Activated CD8-positive, alpha-beta memory T cell treated with anti-CD3 and anti-CD28 coated beads, Interleukin-2, amount 50 U/mL, for 1 hour (primary cell): Measurements from ENCODE around the gene BACH2.
"Not testable (repeated sequence)": the region's sequence is repeated elsewhere in the genome, so short reads cannot be mapped to it uniquely, and the experiment has no call there.

Experiments used
- DNase-seq: peaks from one replicate; pipeline ENCODE4 v3.0.0-alpha.2; 2020; ENCODE audit errors: extremely low read depth

The BACH2 gene

DNA sequence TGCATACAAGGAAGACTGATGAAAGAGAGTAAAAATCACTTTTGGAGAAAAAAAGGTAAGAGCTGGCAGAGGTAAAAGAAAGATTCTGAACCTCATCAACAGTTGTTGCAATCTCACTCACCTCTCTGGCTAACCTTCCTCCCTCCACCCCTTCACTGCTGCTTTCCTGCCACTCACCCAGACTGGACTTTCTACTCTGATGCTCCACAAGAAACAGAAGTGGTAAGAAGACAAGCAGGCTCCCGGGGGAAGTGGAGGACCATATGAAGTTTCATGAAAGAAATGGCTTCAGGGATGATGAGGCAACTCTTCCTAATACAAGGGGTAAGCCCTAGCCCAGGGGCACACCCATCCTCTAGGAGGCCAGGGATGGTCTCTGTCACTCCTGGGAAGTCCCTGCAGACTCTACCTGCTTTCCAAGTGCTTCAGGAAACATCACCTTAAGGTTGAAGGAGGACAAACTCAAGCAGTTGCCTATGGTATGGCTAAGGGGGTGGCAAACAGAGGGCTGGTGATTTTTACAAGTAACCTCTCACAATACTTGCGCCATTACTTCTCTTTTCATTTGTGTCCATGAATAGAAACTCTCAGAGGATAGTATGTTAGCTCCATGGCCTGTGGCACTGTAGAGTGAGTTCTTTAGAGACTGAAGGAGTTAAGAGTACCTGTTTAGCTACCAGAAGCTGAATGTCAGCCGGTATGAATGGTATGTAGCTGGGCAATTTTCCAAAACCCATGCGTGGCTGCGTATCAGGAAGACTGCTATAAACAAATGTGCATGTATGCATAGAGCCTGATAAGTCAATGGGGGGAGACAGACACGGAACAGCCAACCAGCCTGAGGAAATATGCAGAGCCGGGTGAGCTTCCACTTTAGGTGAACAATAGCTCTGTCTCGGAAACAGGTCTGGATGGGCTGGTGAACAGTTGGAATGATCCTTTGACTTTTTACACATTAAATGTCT lies 112.0 kb downstream of the BACH2 start:
- no peak for DNase-seq

DNA sequence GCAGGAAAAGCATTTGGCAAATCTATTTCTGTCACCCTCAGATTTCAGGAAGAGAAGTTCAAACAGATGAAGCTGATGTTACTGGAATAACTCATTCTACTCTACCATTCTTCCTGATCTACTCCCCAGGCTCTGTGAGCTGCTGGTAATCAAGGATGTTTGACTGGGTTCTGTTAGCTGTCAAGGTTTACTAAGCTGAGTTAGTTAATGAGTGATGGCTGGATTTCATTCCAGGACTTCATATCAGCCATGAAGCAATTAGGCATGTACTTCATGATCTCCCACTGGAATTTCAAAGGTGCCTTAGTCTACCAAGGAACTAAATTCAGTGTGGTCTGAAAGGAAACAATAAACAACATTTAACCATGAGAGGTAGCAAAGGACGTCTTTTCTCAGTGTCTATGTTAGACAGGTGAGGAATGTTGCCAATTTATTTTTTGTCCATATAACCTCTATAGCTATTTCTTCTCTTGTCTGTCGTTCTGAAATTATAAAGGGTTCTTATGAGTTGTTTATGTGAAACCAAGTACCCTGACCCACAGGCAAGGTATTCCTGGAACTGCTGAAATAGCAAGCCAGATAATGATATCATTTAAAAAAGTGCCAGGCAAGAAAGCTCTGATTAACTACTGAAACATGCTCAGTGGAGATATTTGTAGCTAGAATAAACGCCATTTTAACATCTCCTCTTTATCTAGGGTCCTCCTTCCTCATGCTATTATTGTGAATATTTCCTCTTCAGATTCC lies 112.9 kb downstream of the BACH2 start:
- DNase-seq: no peak

- DNase-seq: no peak
These were observed 116.1 kb downstream of the BACH2 start for GRCh38 chr6:90180526-90180925.

DNA sequence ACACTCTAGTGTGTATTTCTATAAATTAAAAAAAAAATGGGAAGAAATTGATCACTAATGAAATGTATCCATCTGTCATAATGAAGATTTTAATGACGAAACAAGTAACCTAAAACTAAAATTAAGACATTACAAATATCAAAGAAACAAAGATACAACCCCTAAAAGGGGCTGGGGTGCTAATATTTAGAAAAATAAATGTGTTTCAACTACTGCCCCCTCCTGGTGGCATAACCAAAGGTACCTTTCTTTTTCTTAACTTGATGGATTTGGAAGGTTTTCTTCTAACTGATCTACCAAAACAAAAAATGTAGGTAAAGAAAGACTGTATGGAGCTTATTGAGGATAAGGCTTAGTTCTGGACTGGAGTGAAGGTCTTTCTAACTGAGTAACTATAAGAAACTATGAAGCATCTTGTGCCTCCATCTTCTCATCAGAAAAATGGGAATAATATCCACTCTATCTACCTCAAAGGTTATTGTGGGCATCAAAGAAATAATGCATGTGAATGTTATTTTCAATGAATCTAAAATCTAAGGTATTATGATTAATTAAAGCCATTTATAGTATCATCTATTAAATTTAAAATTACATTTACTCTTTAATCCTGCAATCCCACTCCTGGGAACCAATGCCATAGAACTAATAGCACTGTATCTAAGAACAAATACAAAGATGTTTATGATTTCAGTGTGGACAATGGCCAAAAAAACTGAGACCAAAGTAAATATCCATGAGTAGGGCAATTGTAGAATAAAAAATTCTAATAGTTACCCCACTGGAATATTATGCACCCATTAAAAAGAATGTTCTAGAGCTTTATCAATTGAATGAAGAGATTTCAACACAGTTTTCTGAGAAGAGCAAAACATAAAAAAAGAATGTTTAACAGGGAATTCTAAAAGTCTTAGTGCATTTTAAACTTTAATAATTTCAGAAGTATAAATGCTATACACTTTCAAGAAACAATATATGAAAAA lies 117.2 kb downstream of the BACH2 start:
- DNase-seq: no peak

DNA sequence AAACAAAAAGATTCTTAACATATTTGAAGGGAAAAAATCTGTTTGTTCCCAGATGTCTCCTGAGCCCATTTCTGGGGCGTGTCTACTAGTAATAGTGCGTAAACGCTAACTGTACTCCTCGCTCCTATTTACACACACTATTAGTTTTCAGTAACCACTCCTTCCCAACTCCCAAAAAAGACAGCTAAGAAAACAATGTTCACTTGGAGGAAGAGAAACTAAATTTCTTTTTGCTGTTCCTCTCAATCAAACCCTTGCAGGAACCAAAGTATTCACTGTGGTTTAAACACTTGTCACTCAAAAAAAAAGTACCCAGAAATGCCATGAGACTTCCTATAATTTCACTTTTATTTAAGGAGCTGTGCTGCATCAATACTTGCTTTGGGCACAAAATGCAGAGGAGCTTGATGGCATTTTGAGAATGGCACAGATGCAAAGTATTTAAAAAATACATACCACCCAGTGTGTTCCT lies 118.2 kb downstream of the BACH2 start:
- DNase-seq: no peak

- DNase-seq: no peak
These were observed 118.9 kb downstream of the BACH2 start for GRCh38 chr6:90177544-90178383.

- no peak for DNase-seq
These were observed 120.8 kb downstream of the BACH2 start for GRCh38 chr6:90175627-90176538.

DNA sequence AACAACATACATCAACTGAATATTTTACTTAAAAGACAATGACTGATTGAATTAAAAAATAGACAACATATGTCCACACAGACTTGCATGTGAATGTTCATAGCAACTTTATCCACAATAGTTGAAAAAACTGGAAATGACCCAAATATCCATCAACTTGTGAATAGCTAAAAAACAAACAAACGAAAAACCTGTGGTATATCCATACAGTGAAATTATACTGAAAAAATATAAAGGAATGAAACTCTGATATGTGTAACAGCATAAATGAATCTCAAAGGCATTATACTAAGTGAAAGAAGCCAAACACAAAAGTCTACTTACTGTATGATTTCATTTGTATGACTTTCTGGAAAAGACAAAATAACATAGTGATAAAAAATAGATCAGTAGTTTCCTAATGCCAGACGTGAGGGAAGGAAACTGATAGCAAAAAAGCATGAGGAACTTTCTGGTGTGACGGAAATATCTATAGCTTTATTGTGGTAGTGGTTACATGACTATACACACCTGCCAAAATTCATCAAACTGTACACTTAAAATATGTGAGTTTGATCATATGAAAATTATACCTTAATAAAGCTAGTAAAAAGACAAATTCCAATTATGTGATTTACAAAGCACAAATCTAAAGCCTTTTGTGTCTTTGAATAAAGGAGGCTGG lies 123.2 kb downstream of the BACH2 start:
- no peak for DNase-seq

DNA sequence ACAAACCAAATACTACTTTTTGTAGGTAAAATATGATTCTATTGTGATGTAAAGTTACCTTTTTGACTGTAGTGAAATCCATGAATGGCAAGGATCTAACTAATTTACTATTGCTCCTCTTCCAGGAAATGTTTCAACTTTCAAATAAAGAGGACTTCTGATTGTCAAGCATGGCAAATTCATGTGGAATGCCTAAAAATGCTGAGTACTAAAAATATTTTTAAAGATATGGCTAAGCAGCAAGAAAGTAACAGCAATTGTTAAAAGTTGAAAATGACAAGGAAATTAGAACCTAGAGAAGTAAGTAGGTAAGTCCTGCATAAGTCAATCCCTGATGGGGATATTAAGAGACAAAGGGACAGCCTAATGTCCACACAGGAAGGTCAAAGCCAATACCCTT lies 126.0 kb downstream of the BACH2 start:
- DNase-seq: no peak

GRCh38 chr6:90169374-90169773 lies 127.3 kb downstream of the BACH2 start:
- DNase-seq: no peak

GRCh38 chr6:90168693-90169131 lies 127.9 kb downstream of the BACH2 start:
- no peak for DNase-seq

- no peak for DNase-seq
These were observed 128.9 kb downstream of the BACH2 start for GRCh38 chr6:90167514-90168379.

DNA sequence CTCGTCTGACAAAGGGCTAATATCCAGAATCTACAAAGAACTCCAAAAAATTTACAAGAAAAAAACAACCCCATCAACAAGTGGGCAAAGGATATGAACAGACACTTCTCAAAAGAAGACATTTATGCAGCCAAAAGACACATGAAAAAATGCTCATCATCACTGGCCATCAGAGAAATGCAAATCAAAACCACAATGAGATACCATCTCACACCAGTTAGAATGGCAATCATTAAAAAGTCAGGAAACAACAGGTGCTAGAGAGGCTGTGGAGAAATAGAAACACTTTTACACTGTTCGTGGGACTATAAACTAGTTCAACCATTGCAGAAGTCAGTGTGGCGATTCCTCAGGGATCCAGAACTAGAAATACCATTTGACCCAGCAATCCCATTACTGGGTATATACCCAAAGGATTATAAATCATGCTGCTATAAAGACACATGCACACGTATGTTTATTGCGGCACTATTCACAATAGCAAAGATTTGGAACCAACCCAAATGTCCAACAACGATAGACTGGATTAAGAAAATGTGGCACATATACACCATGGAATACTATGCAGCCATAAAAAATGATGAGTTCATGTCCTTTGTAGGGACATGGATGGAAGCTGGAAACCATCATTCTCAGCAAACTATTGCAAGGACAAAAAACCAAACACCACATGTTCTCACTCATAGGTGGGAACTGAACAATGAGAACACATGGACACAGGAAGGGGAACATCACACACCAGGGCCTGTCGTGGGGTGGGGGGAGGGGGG lies 130.3 kb downstream of the BACH2 start:
- not testable (repeated sequence) for DNase-seq

DNA sequence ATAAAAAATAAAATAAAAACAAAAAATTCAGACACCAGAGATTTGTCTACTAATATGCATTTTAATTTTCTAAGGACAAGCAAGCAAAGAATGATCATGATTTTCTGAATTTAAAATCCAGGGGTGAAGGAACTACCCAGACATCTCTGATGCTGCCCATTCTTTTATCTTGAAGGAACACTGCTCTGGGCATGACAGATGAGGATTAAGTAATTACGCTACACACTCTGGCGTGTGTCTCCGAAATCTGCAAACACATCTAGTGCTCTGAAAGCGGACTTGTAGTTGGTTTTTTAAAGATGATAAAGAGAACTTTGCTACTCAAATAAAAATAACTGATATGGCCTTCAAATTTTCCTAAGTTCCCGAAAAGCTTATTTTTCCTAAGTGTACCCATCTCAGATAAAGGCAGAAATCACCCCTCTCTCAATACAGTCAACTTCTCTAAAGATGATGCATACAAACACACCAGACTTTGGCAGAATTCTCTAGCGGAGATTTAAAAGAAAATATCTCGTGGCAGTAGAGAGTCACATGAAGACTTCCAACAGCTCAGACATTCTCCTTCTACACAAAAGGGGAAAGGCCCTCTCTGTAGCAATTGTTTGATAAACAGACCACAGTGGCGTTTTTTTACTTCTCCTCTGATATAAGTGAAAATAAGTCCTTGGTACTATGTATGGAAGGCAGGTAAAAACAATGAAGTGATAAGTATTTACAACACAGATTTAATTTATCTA lies 133.8 kb downstream of the BACH2 start:
- no peak for DNase-seq

DNA sequence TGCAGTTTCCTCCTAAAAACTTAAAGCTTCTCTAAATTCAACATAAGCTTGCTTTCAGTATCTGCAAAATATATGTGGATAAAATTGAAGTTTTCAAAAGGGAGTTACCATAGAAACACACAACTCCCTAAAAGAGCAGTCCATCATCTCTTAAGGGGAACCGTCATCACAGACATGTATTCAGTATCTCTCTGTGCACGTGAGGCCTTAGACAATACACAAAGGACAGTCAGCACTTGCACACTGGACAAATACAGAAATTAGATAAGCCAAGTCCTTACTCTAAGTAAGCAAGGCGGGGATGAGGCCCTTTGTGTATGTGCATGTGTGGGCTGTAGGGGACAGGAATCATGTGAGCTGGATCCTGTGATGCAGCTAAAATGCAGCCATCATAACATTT lies 136.6 kb downstream of the BACH2 start:
- DNase-seq: no peak

DNA sequence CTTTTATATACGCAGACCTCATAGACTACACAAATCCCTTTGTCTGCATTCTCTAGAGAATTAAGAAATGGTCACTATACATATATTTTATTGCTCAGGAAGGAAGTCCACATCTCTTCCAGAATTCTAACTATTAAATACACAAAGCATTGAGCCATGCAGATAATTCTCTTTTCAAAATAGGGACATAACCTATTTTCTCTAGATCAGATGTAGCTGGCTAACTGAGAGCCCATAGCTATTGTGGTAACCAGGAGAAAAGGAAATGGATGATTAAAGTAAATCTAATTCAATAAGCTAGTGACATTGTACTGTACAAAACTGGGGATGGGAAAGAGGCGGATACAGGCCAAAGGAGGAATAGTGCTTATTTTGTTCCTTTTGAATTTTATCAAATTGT lies 137.2 kb downstream of the BACH2 start:
- DNase-seq: no peak

GRCh38 chr6:90158936-90159335 lies 137.7 kb downstream of the BACH2 start:
- no peak for DNase-seq
